ENCODE measurements around the gene DAP. TPM values are rescaled to one million over a fixed set of nuclear protein-coding genes. Genes with fewer than 3 reads are reported as not detected.

DAP gene
- total RNA-seq, 4 donors from 2014 or later: 66.1 to 130 (median 106) TPM

GRCh38 chr5:10709409-10709808 lies 51.6 kb downstream of the DAP start:
- Histone ChIP-seq H3K4me3 (replicated peaks in 1 of 3) (no peak overlapping the region), H3K36me3 (no peaks in the 10 kb centered on the region), H3K9me3 (no peaks in the 10 kb centered on the region), H3K27ac (no peak overlapping the region), H3K4me1 (peaks cover 6% of the 10 kb centered on the region in 2 donors), H3K27me3 (no peaks in the 10 kb centered on the region)
- intact Hi-C loops (cut with DNase I): no loop called here
- TF ChIP-seq POLR2A (IDR thresholded peaks at IDR 0.05) (no peak), CTCF (IDR thresholded peaks at IDR 0.05) (no peak)
- DNase-seq: no peak
- WGBS, 2 donors: 90 to 92% methylated on average over 4 of the region's 4 CpGs

- Histone ChIP-seq H3K4me3 (replicated peaks in 1 of 3) (no peak overlapping the region), H3K9me3 (no peaks in the 10 kb centered on the region), H3K4me1 (peaks cover 16 to 17% of the 10 kb centered on the region in 2 donors), H3K27ac (no peak overlapping the region), H3K36me3 (no peaks in the 10 kb centered on the region), H3K27me3 (no peaks in the 10 kb centered on the region)
- 82 to 94% methylated on average over 10 of the region's 10 CpGs for WGBS, 2 donors
- TF ChIP-seq POLR2A (IDR thresholded peaks at IDR 0.05) (no peak), CTCF (IDR thresholded peaks at IDR 0.05) (no peak)
- intact Hi-C loops (cut with DNase I): no loop called here
- DNase-seq: no peak
These were observed 52.7 kb downstream of the DAP start for GRCh38 chr5:10708189-10708944.

GRCh38 chr5:10707198-10708142 lies 53.6 kb downstream of the DAP start:
- 96 to 97% methylated on average over 13 of the region's 13 CpGs for WGBS, 2 donors
- peaks cover 25 to 26% of the 10 kb centered on the region in 2 donors for H3K4me1 ChIP-seq
- TF ChIP-seq CTCF (IDR thresholded peaks at IDR 0.05): no peak
- no peak for TF ChIP-seq POLR2A (IDR thresholded peaks at IDR 0.05)
- H3K9me3 ChIP-seq: no peaks in the 10 kb centered on the region
- no peaks in the 10 kb centered on the region for H3K36me3 ChIP-seq
- no peak overlapping the region for H3K4me3 ChIP-seq (replicated peaks in 1 of 3)
- H3K27ac ChIP-seq: no peak overlapping the region
- intact Hi-C loops (cut with DNase I): no loop called here
- no peaks in the 10 kb centered on the region for H3K27me3 ChIP-seq
- no peak for DNase-seq

- Histone ChIP-seq H3K4me1 (peaks cover 32 to 34% of the 10 kb centered on the region in 2 donors), H3K27ac (no peak overlapping the region), H3K9me3 (no peaks in the 10 kb centered on the region), H3K27me3 (no peaks in the 10 kb centered on the region), H3K4me3 (replicated peaks in 1 of 3) (no peak overlapping the region), H3K36me3 (no peaks in the 10 kb centered on the region)
- 95 to 97% methylated on average over 4 of the region's 4 CpGs for WGBS, 2 donors
- DNase-seq: no peak
- intact Hi-C loops (cut with DNase I): no loop called here
- TF ChIP-seq CTCF (IDR thresholded peaks at IDR 0.05): no peak
- no peak for TF ChIP-seq POLR2A (IDR thresholded peaks at IDR 0.05)
These were observed 54.7 kb downstream of the DAP start for GRCh38 chr5:10706326-10706725.

Data from thyroid gland (tissue), 4 donors.